ENCODE measurements around the gene APC2.
"Not testable (repeated sequence)": the region's sequence is repeated elsewhere in the genome, so short reads cannot be mapped to it uniquely, and the experiment has no call there.

Gene APC2

GRCh38 chr19:1430246-1430645 lies 19.7 kb upstream of the APC2 start:
- DNase-seq (ENCODE audit: low read depth in 2 of 2) = no peak

GRCh38 chr19:1431759-1432506 lies 18.0 kb upstream of the APC2 start:
- no peak for DNase-seq (ENCODE audit: low read depth in 2 of 2)

GRCh38 chr19:1432507-1432887 lies 17.4 kb upstream of the APC2 start:
- no peak for DNase-seq (ENCODE audit: low read depth in 2 of 2)

- DNase-seq (ENCODE audit: low read depth in 2 of 2) = no peak
These were observed 16.5 kb upstream of the APC2 start for GRCh38 chr19:1433119-1434039.

- DNase-seq (ENCODE audit: low read depth in 2 of 2) = no peak
These were observed 15.9 kb upstream of the APC2 start for GRCh38 chr19:1434040-1434366.

GRCh38 chr19:1434577-1435060 lies 15.3 kb upstream of the APC2 start:
- DNase-seq (ENCODE audit: low read depth in 2 of 2) = no peak

- no peak for DNase-seq (ENCODE audit: low read depth in 2 of 2)
These were observed 14.4 kb upstream of the APC2 start for GRCh38 chr19:1435378-1435989.

GRCh38 chr19:1437609-1438008 lies 12.3 kb upstream of the APC2 start:
- DNase-seq (ENCODE audit: low read depth in 2 of 2) = no peak

GRCh38 chr19:1438035-1438932 lies 11.6 kb upstream of the APC2 start, which contains the start of gene RPS15:
RPS15 (plus strand) TSS chr19:1438396; CDS start chr19:1438426, 30 bp downstream.
- DNase-seq (ENCODE audit: low read depth in 2 of 2) = peak; percentile 88 to 89

- DNase-seq (ENCODE audit: low read depth in 2 of 2) = no peak
These were observed 11.0 kb upstream of the APC2 start for GRCh38 chr19:1438933-1439354.

GRCh38 chr19:1439525-1440417 lies 10.2 kb upstream of the APC2 start:
- not testable (repeated sequence) for DNase-seq (ENCODE audit: low read depth in 2 of 2)

- DNase-seq (ENCODE audit: low read depth in 2 of 2) = no peak
These were observed 9.5 kb upstream of the APC2 start for GRCh38 chr19:1440418-1440801.

GRCh38 chr19:1441022-1441426 lies 8.9 kb upstream of the APC2 start:
- no peak for DNase-seq (ENCODE audit: low read depth in 2 of 2)

- no peak for DNase-seq (ENCODE audit: low read depth in 2 of 2)
These were observed 8.1 kb upstream of the APC2 start for GRCh38 chr19:1441677-1442438.

- peak; percentile 45 to 55 for DNase-seq (ENCODE audit: low read depth in 2 of 2)
These were observed 4.6 kb upstream of the APC2 start for GRCh38 chr19:1445185-1445931.

GRCh38 chr19:1445932-1446712 lies 3.8 kb upstream of the APC2 start:
- no peak for DNase-seq (ENCODE audit: low read depth in 2 of 2)

- DNase-seq (ENCODE audit: low read depth in 2 of 2) = no peak
These were observed 3.0 kb upstream of the APC2 start for GRCh38 chr19:1446713-1447481.

Measured in stimulated activated CD8-positive, alpha-beta memory T cell treated with anti-CD3 and anti-CD28 coated beads, Interleukin-15, amount 100 ng/mL, for 4 hours (primary cell).